GM19035 (cell line): ENCODE measurements around the gene RUNDC3A.

Source experiments
- ATAC-seq: cut with Tn5 transposase; IDR thresholded peaks from one replicate; pipeline ENCODE4 v1.9.1; 2021; ENCODE audit not compliant: unreplicated experiment

RUNDC3A gene

GRCh38 chr17:44283344-44284023 is 24.9 kb upstream of the RUNDC3A start:
- ATAC-seq = no peak

- ATAC-seq = no peak
Observed at GRCh38 chr17:44284024-44284400, 24.4 kb upstream of the RUNDC3A start.

- no peak for ATAC-seq
Observed at GRCh38 chr17:44287651-44288050, 20.8 kb upstream of the RUNDC3A start.

- ATAC-seq = no peak
Observed at GRCh38 chr17:44293509-44294226, 14.7 kb upstream of the RUNDC3A start.

GRCh38 chr17:44297975-44298374 is 10.4 kb upstream of the RUNDC3A start:
- no peak for ATAC-seq

- no peak for ATAC-seq
Observed at GRCh38 chr17:44304651-44305050, 3.8 kb upstream of the RUNDC3A start.

- no peak for ATAC-seq
Observed at GRCh38 chr17:44307387-44308186, 814 bp upstream of the RUNDC3A start.

- ATAC-seq = no peak
Observed at GRCh38 chr17:44308865-44309264, 464 bp downstream of the RUNDC3A start.

GRCh38 chr17:44309472-44309871 is 1.1 kb downstream of the RUNDC3A start:
- no peak for ATAC-seq

- ATAC-seq = no peak
Observed at GRCh38 chr17:44310188-44310587, 1.8 kb downstream of the RUNDC3A start.

- no peak for ATAC-seq
Observed at GRCh38 chr17:44310609-44311376, 2.4 kb downstream of the RUNDC3A start.

GRCh38 chr17:44311562-44312181 is 3.3 kb downstream of the RUNDC3A start:
- no peak for ATAC-seq

GRCh38 chr17:44312396-44313104 is 4.1 kb downstream of the RUNDC3A start:
- no peak for ATAC-seq

- no peak for ATAC-seq
Observed at GRCh38 chr17:44314031-44314430, 5.6 kb downstream of the RUNDC3A start.

- ATAC-seq = no peak
Observed at GRCh38 chr17:44314524-44314868, 6.1 kb downstream of the RUNDC3A start.

GRCh38 chr17:44314869-44315661 is 6.7 kb downstream of the RUNDC3A start:
- no peak for ATAC-seq

- ATAC-seq = no peak
Observed at GRCh38 chr17:44315760-44316731, 7.6 kb downstream of the RUNDC3A start.

GRCh38 chr17:44317545-44317944 is 9.1 kb downstream of the RUNDC3A start:
- ATAC-seq = no peak
